ENCODE measurements around the gene PARD3B.

Gene PARD3B

DNA sequence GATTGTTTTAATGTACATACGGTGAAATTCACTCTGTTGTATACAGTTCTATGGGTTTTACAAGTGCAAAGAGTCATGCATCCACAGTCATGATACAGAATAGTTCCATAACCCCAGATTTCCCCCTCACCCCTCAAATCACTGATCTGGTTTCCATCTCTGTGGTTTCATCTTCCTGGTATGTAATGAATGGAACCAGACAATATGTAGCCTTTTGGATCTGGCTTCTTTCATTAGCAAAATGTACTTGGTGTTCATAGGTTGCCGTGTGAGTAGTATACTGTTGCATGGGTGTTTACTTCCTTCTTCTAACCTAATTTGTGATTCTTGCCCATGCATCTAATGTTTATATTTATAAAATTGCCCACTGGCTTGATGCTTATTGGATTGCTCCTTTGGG, 838.3 kb downstream of the PARD3B start:
- no peak for DNase-seq

DNA sequence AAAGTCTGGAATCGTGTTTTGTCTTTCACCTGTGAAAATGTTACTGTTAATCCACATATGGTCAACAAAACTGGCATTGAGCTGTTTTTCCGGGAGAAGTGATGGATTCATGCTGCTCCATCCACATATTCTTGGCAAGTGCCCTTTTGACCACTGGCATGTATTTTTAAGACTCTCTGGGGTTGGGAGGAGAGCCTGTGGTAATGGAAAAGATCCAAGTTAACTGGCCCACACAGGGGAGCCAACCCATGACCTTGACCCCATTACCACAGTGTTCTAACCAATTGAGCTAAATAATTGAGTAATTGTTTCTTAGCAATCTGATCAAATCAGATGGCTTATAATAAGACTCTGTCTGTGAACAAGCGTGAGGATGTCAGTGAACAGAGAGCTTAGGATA, 840.8 kb downstream of the PARD3B start:
- DNase-seq, result no peak

DNA sequence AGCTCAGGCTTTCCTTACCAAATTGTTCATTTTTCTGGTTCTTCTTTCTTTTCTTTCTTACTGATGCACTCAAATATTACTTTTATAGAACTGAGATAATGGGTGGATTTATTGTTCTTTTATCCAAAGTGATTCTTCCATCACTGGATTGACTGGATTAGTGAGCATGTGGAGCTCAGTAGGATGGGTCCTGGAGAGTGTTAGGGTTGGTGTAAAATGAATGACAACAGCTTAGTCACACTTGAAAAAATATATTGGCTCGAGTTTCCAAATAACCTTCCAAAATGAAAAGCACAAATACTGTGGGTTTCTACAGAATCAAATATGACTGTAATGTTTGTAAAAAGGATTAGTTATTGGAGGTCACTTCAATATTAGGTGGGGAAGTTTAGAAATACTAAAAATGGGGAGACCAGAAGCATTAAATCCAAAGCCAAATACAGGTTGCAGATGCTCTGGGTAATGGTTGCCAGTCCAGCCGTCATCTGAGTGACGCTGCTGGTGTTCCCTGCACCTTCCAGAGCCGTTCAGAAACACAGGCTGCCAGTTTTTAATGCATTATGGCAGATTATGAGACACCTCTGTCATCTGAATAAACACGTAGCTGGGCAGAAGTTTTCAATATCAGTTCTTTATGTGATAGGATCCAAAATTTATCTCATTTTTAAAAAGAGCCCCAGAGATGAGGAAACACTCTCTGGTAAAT, 842.2 kb downstream of the PARD3B start:
- no peak for DNase-seq

DNA sequence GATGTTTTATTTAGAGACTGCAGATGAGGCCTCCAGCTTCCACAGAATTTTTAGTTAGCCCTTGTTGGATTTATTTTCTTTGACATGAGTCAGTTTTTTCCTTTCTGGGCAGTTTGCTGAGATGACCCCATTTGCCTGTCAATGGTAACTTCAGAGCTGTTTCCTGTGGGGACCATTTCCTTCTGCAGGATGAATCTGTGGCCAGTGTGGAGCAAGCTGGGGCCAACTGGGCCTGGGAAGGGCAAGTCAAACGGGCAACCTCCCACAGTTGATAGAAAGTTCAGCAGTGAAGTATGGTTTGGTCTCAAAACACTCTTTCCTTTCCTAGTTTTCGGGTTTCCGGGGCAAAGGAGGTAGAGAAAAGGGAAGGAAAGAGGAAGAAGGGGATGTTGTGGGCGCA, 845.6 kb downstream of the PARD3B start:
- no peak for DNase-seq

DNA sequence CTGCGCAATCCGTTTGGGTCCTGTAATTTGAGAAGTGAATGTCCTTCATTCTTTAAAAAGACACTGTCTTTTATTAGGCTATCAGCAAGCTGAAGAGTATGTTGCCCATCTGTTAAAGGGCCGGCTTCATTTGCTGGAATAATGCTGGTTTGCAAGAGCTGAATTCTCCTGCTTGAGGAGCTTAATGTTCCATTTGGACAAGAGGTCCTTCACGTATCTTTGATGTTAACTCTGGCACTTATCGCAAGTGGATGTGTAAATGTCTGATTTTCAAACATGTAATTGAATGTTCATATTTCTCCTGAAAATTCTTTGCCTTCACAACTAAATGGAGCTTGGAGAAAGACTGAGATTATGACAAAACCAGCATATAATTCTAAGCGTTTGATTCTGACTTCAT, 856.2 kb downstream of the PARD3B start:
- DNase-seq, result no peak

DNA sequence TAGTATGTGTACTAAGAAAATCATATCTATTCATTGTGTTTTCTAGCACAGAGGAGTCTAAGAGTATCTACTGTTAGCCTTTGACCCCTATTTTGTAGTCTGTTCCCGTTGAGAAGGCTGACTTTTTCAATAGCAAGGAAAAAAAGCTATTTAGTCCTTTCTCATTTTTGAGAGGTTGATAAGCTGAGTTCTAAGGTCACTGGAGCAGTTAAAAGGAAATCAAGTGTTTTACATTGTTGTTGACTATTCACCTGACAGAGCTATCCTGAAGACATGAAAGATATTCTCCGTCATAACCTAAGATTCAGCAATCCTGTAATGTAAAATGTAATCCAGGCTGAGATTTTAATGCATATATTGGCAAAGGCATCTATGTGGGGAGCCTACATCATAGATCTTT, 856.7 kb downstream of the PARD3B start:
- no peak for DNase-seq

DNA sequence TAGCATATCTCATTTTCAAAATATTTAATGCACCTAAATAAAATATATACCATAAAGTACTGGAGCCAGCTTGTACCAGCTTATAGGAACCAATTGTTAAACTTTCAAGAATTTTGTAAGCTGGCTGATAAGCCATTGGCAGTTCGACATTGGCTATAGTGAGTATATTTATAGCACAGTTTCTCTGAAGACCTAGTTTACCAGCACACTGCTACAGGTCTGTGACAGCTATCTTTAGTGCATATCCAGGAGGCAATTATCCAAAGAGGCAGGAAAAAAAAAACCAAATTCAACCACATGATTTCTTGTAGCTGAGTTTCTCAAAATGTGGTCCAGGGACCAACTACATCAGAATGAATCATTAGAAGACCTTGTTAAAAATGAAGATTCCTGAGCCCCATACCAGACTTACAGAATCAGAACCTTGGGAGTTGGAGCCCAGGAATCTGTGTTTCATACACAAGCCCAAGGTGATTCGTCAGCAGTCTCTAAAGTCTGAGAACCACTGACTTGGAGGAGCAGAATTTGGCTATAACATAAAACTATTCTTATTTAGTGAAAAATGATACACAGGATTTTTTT, 858.1 kb downstream of the PARD3B start:
- no peak for DNase-seq

DNA sequence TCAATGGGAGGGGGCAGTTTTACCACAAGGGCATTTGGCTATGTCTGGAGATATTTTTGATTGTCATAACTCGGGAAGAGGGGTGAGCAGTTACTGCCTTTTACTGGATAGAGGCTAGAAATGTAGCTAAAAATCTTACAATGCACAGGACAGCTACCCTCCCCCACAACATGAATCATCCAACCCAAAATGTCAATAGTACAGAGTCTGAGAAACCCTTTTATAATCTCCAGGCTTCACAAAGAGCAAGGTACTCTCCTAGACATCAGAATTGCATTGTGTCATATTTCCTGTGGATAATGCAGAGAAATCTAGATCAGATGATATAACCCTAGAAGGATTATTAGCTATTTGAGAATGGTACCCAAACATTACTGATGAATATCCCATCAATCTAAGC, 859.9 kb downstream of the PARD3B start:
- no peak for DNase-seq

DNA sequence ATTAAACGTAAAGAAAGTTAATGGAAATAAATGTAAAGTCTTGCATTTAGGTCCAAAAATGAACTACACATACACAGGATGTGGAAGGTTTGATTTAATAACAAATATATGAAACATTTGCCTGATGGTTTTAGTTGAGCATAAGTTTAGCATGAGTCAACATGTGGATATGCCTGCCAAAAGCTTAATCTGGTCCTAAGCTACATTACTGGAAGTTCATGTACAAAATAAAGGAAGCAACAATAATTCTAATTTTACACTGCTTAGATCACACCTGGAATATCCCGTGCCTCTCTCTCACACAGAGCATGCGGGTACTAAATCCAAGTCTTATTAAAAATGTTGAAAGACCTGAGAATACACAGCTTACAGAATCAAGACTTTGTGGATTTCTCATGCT, 860.5 kb downstream of the PARD3B start:
- no peak for DNase-seq

DNA sequence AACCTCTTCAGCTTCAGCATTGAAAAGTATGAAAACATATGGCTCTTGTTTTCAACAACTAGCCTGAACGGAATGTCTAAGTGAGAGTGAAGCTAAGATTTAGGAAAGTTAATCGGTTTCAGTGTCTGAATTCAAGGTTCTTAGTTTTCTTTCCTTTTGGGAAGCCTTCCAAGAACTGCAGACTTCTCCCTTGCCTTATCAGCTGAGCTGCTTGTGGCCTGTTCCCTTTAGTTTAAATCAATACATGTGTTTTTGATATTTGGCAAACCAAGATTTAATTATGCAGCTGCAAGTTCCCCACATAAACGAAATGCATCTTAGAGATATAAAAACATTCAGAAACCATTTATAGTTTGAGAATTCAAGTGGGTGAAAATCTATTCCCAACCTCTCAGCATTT, 862.7 kb downstream of the PARD3B start:
- no peak for DNase-seq

DNA sequence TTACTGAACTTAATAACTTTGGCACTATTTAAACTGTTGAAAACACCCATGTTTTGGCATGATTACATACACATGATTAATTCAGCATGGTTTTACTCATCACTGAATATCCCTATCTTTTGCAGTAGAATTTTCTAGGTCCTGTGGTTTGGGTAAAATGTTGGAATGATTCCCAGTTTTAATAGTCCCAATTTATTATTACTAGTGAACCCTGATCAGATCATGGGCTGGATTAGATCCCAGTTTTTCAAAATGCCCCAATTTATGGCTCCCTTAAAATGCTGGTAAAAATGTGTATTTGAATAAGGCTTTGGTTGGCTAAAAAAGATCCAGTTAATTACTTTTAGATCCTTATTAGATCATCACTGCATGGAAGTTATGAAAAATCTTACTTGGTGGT, 863.4 kb downstream of the PARD3B start:
- DNase-seq, result no peak

DNA sequence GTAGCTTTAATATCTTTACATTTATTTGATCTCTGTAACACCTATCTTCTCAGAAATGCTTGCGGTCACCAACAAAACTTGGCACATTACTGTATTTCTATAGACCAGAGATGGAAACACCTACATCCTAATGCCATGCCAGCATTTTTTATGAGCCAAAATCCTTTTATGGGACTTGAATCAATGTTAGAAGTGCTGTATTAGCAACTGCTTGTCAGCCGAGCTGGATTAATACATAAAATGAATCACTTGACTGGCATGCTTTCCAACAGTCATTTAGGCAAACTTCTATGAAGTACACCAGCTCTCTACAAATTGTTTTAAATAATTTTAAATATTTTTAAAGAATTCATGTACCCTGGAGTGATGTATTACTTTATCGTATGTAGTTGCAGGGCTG, 864.1 kb downstream of the PARD3B start:
- DNase-seq, result no peak

DNA sequence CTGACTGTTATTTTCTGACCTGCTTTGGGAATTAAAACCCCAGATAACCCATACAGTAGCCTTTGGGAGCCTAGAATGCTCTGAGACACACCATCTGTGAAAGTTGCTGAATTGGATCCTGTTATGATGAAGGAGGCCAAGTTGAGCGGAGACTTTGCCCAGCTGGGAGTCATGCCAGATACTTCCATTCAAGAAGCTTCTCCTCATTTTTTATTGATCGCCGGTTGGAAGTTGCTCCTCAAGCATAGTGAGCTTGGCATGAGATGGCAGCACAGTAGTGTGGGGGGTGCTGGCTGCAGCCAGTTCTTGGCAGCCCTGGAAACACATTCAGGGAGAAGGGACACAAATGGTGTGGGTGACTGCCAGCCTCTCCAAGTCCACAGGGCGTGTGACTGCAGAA, 866.3 kb downstream of the PARD3B start:
- no peak for DNase-seq

DNA sequence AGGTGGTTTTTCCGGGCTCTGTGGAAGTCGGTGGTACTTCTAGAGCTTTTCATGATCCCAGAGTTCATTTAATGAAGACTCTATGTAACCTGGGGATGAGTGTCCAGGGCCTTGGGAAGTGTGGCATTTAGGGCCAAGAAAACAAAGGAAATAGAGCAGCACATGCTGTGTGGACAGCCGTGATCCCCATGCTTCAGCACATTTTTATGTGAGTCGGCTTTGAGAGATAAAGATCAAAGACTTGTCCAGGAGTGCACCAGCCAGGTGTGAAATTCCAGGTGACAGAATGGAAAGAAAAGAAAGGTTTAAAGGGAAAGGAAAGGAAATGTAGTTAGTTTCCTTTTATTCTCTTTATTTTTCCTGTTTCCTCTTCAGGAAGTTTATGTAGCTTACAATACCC, 879.1 kb downstream of the PARD3B start:
- DNase-seq, result no peak

DNA sequence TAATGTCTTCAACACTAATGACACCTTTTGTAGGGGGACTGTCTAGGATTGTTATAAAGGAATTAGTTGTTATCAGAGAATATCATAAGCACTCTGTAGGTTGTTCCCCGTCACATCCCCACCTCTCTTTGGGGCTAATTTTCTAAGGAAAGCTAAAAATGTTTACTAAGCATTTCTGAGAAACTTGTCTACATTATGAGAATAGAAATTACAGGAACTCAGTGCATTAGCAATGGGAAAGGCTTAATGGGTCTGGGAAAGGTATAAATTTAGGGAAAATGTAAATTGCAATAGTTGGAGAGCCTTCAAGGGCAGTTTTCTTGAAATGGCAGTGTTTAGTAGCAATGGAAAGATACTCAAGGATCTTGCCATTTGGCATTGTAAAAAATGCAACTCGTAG, 879.8 kb downstream of the PARD3B start:
- DNase-seq, result no peak

DNA sequence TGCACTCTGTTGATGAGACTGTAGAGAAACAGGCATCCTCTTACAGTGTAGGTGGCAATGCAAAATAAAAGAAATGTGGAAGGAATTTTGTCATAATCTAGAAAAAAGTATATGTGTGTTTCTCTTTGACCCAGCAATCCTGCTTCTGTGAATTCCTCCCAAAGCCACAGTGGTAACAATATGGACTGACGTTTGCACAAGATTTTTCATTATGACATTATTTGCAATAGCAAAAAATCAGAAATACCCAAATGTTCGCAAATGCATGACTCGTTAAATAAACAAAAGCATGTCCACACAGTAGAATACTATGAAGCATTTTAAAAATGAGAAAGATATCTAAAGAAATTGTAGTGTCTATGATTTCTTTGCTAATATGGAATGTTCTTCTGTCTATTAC, 881.8 kb downstream of the PARD3B start:
- no peak for DNase-seq

DNA sequence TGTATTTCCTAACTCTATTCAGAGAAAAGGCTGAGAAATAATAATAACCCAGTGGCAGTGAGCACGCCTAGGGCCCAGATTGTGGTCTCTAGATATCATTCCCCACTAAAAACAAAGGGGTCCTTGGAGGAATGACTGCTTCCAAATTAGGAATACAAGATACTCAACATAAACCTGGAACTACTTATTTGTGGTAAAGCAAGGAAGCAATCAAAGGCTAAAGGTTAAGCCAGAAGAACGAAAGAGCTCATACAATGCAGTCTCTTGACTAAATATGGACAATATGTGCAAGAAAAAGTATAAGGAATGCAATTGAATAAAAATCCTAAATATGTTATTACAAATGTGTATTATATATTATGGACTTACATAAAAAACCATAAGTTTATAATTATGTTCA, 883.5 kb downstream of the PARD3B start:
- no peak for DNase-seq

DNA sequence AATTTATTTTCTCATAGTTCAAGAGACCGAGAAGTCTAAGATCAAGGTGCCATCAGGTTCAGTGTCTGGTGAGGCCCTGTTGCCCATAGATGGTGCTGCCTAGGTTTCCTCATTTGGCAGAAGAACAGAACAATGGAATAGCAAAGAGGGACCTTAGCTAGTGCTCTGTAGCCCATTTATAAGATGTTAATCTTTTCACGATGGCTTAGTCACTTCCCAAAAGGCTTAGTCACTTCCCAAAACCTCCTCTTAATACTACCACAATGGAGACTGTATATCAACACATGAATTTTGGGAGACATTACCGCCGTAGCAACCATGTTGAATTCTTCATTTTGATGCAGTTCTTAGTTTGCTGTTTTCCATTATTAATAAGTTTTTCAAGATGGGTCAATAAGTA, 890.7 kb downstream of the PARD3B start:
- DNase-seq, result no peak

DNA sequence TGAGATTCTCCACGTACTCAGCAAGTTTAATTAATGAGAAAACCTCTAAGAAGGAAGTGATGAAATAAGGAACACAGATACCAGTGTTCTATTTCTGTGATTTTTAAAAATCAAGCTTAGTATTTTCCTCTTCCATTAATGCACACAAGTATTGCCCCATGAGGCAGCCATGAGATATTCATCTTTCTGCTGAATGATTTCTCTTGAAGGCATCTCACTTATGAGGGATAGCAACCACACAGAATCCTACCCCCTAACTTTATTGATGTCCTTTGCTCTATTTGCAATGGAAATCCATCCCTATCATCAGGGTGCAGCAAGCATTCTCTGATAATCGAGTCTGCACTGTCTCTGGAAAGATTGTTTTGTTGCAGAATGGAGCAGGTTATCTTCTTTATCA, 893.0 kb downstream of the PARD3B start:
- DNase-seq, result no peak

DNA sequence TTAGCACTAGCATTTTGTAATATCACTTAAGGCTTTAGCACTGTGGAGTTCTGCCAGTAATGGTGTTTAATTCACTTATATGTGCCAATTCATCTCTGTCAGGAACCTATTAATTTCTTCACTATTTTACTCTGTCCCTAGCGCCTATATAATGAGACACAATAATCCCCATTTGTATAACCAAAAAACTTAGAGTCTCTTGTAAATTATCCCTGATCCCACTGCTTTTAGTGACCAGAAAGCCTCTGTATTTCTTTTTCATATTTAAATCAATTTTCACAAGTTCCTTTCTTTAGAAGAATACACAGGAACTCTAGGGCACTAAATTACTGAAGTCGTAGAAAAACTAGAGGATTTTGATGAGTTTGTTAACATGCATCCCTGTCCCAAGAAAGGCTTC, 894.3 kb downstream of the PARD3B start:
- DNase-seq, result no peak

DNA sequence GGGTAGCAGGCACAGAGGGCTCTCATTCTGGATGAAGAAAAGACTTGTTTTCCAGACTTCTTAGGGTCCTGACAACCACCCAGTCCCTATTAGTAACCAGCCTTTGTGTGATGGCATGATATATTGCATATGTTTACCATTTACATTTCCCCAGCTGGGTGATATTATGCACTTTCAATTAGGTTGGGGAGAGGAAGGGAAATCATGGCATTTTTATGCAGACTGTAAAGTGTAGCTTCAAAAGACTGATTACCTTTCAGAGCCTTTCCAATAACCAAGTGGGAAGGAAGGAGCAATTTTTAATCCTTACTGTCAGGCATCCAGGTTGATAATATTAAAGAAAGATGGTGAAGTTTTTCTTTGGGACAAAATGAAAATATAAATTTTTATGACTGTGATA, 896.2 kb downstream of the PARD3B start:
- DNase-seq, result no peak

DNA sequence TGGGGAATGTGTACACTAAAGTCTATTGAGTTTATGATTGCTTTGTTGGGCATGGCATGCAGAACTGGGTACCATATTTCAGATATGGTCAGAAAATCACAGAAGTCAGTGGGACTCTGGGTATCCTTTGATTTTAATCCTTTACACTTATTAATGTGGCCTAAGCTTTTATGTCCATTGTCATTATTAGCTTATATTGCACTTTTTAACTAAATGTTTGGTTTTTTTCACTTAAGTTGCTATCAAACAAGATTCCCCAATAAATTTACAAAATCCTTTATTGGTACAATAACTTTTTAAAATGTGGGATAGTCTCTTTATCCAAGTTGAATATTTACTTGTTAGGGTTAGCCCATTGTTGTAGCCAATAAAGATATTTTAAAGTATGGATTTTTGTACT, 902.9 kb downstream of the PARD3B start:
- no peak for DNase-seq

DNA sequence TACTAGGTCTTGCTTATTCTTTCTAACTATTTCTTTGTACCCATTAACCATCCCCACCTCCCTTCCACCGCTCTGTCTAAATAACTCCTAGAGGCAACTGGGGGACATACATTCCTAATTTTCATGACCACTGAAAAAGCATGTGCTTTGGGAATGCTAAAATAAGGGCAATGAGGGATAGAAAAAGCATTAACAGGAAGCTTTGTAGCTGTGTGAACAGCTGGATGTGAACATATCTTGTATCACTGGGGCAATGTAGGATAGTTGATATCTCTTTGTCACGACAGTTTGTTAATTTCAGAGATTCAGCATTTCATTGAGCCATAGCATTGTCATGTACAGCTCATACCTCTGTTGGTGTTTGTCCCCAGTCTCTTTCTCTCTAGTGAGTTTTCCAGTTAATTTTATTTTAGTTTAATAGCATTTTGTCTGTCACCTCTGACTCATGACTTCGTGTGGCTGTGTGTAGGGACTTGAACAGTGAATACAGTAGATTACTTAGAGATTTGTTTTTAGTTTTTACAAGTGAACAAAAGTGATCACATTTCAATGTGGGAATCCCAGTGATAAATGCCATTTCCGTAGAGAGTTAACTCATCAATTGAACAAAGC, 906.7 kb downstream of the PARD3B start:
- no peak for DNase-seq

DNA sequence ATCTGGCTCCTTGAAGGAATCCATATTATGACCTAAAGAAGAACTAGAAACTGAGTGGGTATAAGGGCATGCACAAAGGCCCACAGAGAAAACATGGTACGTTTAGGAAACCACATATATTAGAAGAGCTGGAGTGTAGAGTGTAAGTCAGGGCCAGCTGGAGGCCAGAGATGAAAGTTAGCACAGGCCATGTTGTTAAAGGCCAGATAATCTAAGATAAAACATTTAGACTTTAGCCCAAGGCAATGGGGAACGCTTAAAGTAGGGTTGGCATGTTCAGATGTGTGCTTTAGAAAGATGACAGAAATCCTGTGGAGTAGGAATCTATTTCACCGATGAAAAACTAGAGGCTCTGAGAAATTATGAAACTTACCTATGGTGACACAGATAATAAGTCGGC, 907.9 kb downstream of the PARD3B start:
- DNase-seq, result no peak

DNA sequence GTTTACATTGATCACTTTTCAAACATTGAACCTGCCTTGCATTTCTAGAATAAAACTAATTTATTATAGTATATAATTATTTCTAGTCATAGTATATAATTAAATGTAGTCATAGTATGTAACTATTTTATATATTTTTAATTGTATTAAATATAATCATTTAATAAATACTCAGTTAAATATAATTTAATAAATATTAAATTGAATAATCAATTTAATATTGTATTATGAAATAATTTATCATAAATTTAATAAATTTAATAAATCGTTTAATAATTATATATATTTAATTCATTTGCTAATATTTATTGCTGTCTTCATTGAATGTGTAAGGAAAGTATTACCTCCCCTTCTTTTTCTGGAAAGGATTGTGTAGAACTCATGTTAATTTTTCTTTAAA, 911.4 kb downstream of the PARD3B start:
- DNase-seq, result no peak
